ENCODE results near the gene BRAF. TPM values are rescaled to one million over a fixed set of nuclear protein-coding genes. Genes with fewer than 3 reads are reported as not detected.

Gene BRAF
- total RNA-seq, 1 donor from 2014 or later: 13.3 TPM

- no peak for TF ChIP-seq CTCF (IDR thresholded peaks at IDR 0.05; ENCODE audit: insufficient read depth, low read length, poor library complexity, severe bottlenecking)
- Histone ChIP-seq H3K27me3 (ENCODE audit: control insufficient read depth, insufficient read depth, low read length) (no peaks in the 10 kb centered on the region), H3K36me3 (ENCODE audit: control insufficient read depth, insufficient read depth, low read length) (no peaks in the 10 kb centered on the region), H3K4me3 (ENCODE audit: low read depth, low read length) (no peak overlapping the region)
- DNase-seq (ENCODE audit: low read depth): peak; percentile 63
Measured at GRCh38 chr7:140876519-140877248, 48.0 kb downstream of the BRAF start.

GRCh38 chr7:140873434-140873833, 51.3 kb downstream of the BRAF start:
- Histone ChIP-seq H3K27me3 (ENCODE audit: control insufficient read depth, insufficient read depth, low read length) (no peaks in the 10 kb centered on the region), H3K4me3 (ENCODE audit: low read depth, low read length) (no peak overlapping the region), H3K36me3 (ENCODE audit: control insufficient read depth, insufficient read depth, low read length) (no peaks in the 10 kb centered on the region)
- no peak for TF ChIP-seq CTCF (IDR thresholded peaks at IDR 0.05; ENCODE audit: insufficient read depth, low read length, poor library complexity, severe bottlenecking)
- DNase-seq (ENCODE audit: low read depth): no peak

GRCh38 chr7:140870003-140870402, 54.7 kb downstream of the BRAF start:
- no peaks in the 10 kb centered on the region for H3K36me3 ChIP-seq (ENCODE audit: control insufficient read depth, insufficient read depth, low read length)
- no peak for TF ChIP-seq CTCF (IDR thresholded peaks at IDR 0.05; ENCODE audit: insufficient read depth, low read length, poor library complexity, severe bottlenecking)
- no peak overlapping the region for H3K4me3 ChIP-seq (ENCODE audit: low read depth, low read length)
- no peak for DNase-seq (ENCODE audit: low read depth)
- no peaks in the 10 kb centered on the region for H3K27me3 ChIP-seq (ENCODE audit: control insufficient read depth, insufficient read depth, low read length)

- no peak for DNase-seq (ENCODE audit: low read depth)
Measured at GRCh38 chr7:140869430-140869829, 55.3 kb downstream of the BRAF start.

GRCh38 chr7:140867467-140868462, 57.0 kb downstream of the BRAF start:
- no peak for TF ChIP-seq CTCF (IDR thresholded peaks at IDR 0.05; ENCODE audit: insufficient read depth, low read length, poor library complexity, severe bottlenecking)
- Histone ChIP-seq H3K27me3 (ENCODE audit: control insufficient read depth, insufficient read depth, low read length) (no peaks in the 10 kb centered on the region), H3K36me3 (ENCODE audit: control insufficient read depth, insufficient read depth, low read length) (no peaks in the 10 kb centered on the region), H3K4me3 (ENCODE audit: low read depth, low read length) (no peak overlapping the region)
- DNase-seq (ENCODE audit: low read depth): no peak

More at GRCh38 chr7:140869430-140869829, 55.3 kb downstream of the BRAF start:
- H3K4me3 ChIP-seq (ENCODE audit: low read depth, low read length): no peak overlapping the region
- no peaks in the 10 kb centered on the region for H3K36me3 ChIP-seq (ENCODE audit: control insufficient read depth, insufficient read depth, low read length)
- H3K27me3 ChIP-seq (ENCODE audit: control insufficient read depth, insufficient read depth, low read length): no peaks in the 10 kb centered on the region
- TF ChIP-seq CTCF (IDR thresholded peaks at IDR 0.05; ENCODE audit: insufficient read depth, low read length, poor library complexity, severe bottlenecking): no peak
